ENCODE data around the gene SH3GL3.
A peak's percentile ranks its signal among the peaks of the same experiment; 100 is the strongest.

Gene SH3GL3

GRCh38 chr15:83510001-83510400, 62.9 kb downstream of the SH3GL3 start:
- no peak for DNase-seq (ENCODE audit: low spot score)

GRCh38 chr15:83512459-83512858, 65.3 kb downstream of the SH3GL3 start:
- no peak for DNase-seq (ENCODE audit: low spot score)

GRCh38 chr15:83514584-83514983, 67.4 kb downstream of the SH3GL3 start:
- DNase-seq (ENCODE audit: low spot score) = no peak

- no peak for DNase-seq (ENCODE audit: low spot score)
These were observed 68.0 kb downstream of the SH3GL3 start for GRCh38 chr15:83515164-83515563.

GRCh38 chr15:83516935-83517334, 69.8 kb downstream of the SH3GL3 start:
- DNase-seq (ENCODE audit: low spot score) = peak; percentile 56

GRCh38 chr15:83526319-83526718, 79.2 kb downstream of the SH3GL3 start:
- DNase-seq (ENCODE audit: low spot score) = no peak

- no peak for DNase-seq (ENCODE audit: low spot score)
These were observed 86.3 kb downstream of the SH3GL3 start for GRCh38 chr15:83533410-83533962.

- no peak for DNase-seq (ENCODE audit: low spot score)
These were observed 90.5 kb downstream of the SH3GL3 start for GRCh38 chr15:83537606-83538005.

- DNase-seq (ENCODE audit: low spot score) = no peak
These were observed 91.5 kb downstream of the SH3GL3 start for GRCh38 chr15:83538682-83539081.

- no peak for DNase-seq (ENCODE audit: low spot score)
These were observed 98.8 kb downstream of the SH3GL3 start for GRCh38 chr15:83545804-83546511.

GRCh38 chr15:83546512-83546888, 99.4 kb downstream of the SH3GL3 start:
- no peak for DNase-seq (ENCODE audit: low spot score)

- no peak for DNase-seq (ENCODE audit: low spot score)
These were observed 100.0 kb downstream of the SH3GL3 start for GRCh38 chr15:83547168-83547567.

GRCh38 chr15:83549623-83550022, 102.5 kb downstream of the SH3GL3 start:
- no peak for DNase-seq (ENCODE audit: low spot score)

GRCh38 chr15:83554558-83554957, 107.4 kb downstream of the SH3GL3 start:
- DNase-seq (ENCODE audit: low spot score) = no peak

- DNase-seq (ENCODE audit: low spot score) = no peak
These were observed 108.2 kb downstream of the SH3GL3 start for GRCh38 chr15:83555383-83555782.

- no peak for DNase-seq (ENCODE audit: low spot score)
These were observed 108.9 kb downstream of the SH3GL3 start for GRCh38 chr15:83556068-83556467.

GRCh38 chr15:83556754-83557153, 109.6 kb downstream of the SH3GL3 start:
- no peak for DNase-seq (ENCODE audit: low spot score)

GRCh38 chr15:83558146-83558545, 111.0 kb downstream of the SH3GL3 start:
- no peak for DNase-seq (ENCODE audit: low spot score)

- peak; percentile 77 for DNase-seq (ENCODE audit: low spot score)
These were observed 112.3 kb downstream of the SH3GL3 start for GRCh38 chr15:83559310-83559966.

- no peak for DNase-seq (ENCODE audit: low spot score)
These were observed 114.5 kb downstream of the SH3GL3 start for GRCh38 chr15:83561661-83562060.

GRCh38 chr15:83565138-83565537, 118.0 kb downstream of the SH3GL3 start:
- no peak for DNase-seq (ENCODE audit: low spot score)

GRCh38 chr15:83565553-83566159, 118.5 kb downstream of the SH3GL3 start:
- DNase-seq (ENCODE audit: low spot score) = peak; percentile 30

GRCh38 chr15:83567318-83567717, 120.2 kb downstream of the SH3GL3 start:
- no peak for DNase-seq (ENCODE audit: low spot score)
